ENCODE data around the gene ELAVL1. TPM values are rescaled to one million over a fixed set of nuclear protein-coding genes. Genes with fewer than 3 reads are reported as not detected.

Gene ELAVL1
- total RNA-seq, 1 donor from 2014 or later = 122 TPM

- Mint-ChIP-seq H3K27ac (ENCODE audit: unreplicated experiment) (peak overlapping the region; percentile 7), H3K27me3 (ENCODE audit: unreplicated experiment) (peaks cover 7% of the 10 kb centered on the region), H3K36me3 (ENCODE audit: unreplicated experiment) (peaks cover 14% of the 10 kb centered on the region)
These were observed 18.9 kb downstream of the ELAVL1 start for GRCh38 chr19:7986321-7987113.

GRCh38 chr19:7985481-7985911, 19.9 kb downstream of the ELAVL1 start:
- Mint-ChIP-seq H3K27me3 (ENCODE audit: unreplicated experiment) (peaks cover 7% of the 10 kb centered on the region), H3K27ac (ENCODE audit: unreplicated experiment) (no peak overlapping the region), H3K4me3 (ENCODE audit: unreplicated experiment) (no peak overlapping the region), H3K4me1 (ENCODE audit: low read depth, unreplicated experiment) (peaks cover 45% of the 10 kb centered on the region), H3K9me3 (ENCODE audit: unreplicated experiment) (peaks cover 13% of the 10 kb centered on the region), H3K36me3 (ENCODE audit: unreplicated experiment) (peaks cover 14% of the 10 kb centered on the region)
- no peak for DNase-seq
- TF ChIP-seq CTCF (IDR thresholded peaks at IDR 0.05; ENCODE audit: partially characterized antibody, unreplicated experiment) = no peak

More at GRCh38 chr19:7986321-7987113, 18.9 kb downstream of the ELAVL1 start:
- Mint-ChIP-seq H3K4me1 (ENCODE audit: low read depth, unreplicated experiment) (peaks cover 43% of the 10 kb centered on the region), H3K9me3 (ENCODE audit: unreplicated experiment) (peaks cover 13% of the 10 kb centered on the region), H3K4me3 (ENCODE audit: unreplicated experiment) (no peak overlapping the region)
- TF ChIP-seq CTCF (IDR thresholded peaks at IDR 0.05; ENCODE audit: partially characterized antibody, unreplicated experiment) = no peak
- no peak for DNase-seq

GRCh38 chr19:7983995-7984837, 21.2 kb downstream of the ELAVL1 start:
- Mint-ChIP-seq H3K4me3 (ENCODE audit: unreplicated experiment) (peak overlapping the region; percentile 55), H3K4me1 (ENCODE audit: low read depth, unreplicated experiment) (peaks cover 47% of the 10 kb centered on the region), H3K27ac (ENCODE audit: unreplicated experiment) (peak overlapping the region; percentile 43), H3K27me3 (ENCODE audit: unreplicated experiment) (peaks cover 9% of the 10 kb centered on the region), H3K36me3 (ENCODE audit: unreplicated experiment) (peaks cover 14% of the 10 kb centered on the region), H3K9me3 (ENCODE audit: unreplicated experiment) (peaks cover 13% of the 10 kb centered on the region)
- DNase-seq = no peak
- no peak for TF ChIP-seq CTCF (IDR thresholded peaks at IDR 0.05; ENCODE audit: partially characterized antibody, unreplicated experiment)

- H3K9me3 Mint-ChIP-seq (ENCODE audit: unreplicated experiment) = peaks cover 10% of the 10 kb centered on the region
- peak; percentile 18 for DNase-seq
- no peak for TF ChIP-seq CTCF (IDR thresholded peaks at IDR 0.05; ENCODE audit: partially characterized antibody, unreplicated experiment)
- peaks cover 9% of the 10 kb centered on the region for H3K36me3 Mint-ChIP-seq (ENCODE audit: unreplicated experiment)
- H3K4me3 Mint-ChIP-seq (ENCODE audit: unreplicated experiment) = no peak overlapping the region
- H3K4me1 Mint-ChIP-seq (ENCODE audit: low read depth, unreplicated experiment) = peaks cover 43% of the 10 kb centered on the region
- peaks cover 6% of the 10 kb centered on the region for H3K27me3 Mint-ChIP-seq (ENCODE audit: unreplicated experiment)
- peak overlapping the region; percentile 85 for H3K27ac Mint-ChIP-seq (ENCODE audit: unreplicated experiment)
These were observed 22.0 kb downstream of the ELAVL1 start for GRCh38 chr19:7983286-7983950.
